GM12892 (cell line): ENCODE data around the gene ANO9.
A peak's percentile ranks its signal among the peaks of the same experiment; 100 is the strongest.

ENCODE experiments used
- DNase-seq: peaks from one replicate; pipeline ENCODE4 v3.0.0; 2011; ENCODE audit not compliant: insufficient read length
- FAIRE-seq: peaks from 2 replicates; lab custom pipeline; 2011; peaks lifted over from hg19 to GRCh38; lab: Jason Lieb, UNC
- POLR2A ChIP-seq: IDR thresholded peaks from 2 replicates; pipeline ENCODE4 v1.6.1; 2011; ENCODE audit warnings: low read depth, low read length, control low read depth
- POLR2AphosphoS5 ChIP-seq: IDR thresholded peaks from 2 replicates; pipeline ENCODE4 v1.6.1; 2011; ENCODE audit warnings: low read depth, low read length, control low read depth
- TAF1 ChIP-seq: IDR thresholded peaks from 2 replicates; pipeline ENCODE4 v1.6.1; 2011; ENCODE audit warnings: low read depth, mild to moderate bottlenecking, control low read depth, low read length, borderline replicate concordance

ANO9 gene

DNA sequence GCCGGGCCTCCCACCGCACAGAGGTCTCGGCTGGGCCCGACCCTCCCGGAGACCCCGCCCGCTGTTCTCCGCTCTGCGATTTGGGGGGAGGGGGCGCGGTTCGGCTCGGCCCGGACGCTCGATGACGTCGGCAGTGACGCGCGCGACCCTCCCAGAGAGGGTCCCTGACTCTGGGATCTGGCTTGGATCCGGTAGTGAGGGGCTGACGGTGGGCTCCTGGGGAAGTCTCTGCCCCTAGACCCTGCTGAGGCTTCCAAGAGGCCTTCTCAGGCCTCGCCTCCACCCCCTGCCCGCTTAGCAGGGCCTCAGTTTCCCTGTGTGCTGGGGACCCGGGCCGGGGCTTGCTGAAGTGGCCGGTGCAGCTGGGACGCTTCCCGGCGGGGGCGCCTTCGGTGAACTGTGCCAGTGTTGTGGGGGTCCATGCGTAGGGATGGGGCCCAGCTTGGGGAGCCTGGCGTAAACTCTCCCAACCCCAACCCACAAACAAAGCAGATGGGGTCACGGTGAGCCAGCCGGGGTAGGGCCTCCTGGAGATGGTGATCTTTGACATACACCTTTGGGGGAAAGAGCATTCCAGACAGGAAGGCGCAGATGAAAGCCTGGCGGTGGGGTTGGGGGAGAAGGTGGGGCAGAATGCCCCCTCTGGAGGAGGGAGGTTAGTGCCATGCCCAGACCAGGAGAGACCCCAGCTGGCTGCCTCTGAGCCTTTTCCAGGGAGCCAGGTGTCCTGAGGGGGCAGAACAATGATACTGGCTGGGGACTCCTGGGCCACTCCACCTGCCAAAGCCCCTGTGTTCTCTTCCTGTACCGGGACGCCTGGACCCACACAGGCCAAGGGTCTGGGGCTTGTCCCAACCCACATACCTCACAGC lies 71.5 kb downstream of the ANO9 start:
- no peak for FAIRE-seq
- TF ChIP-seq POLR2AphosphoS5 (no peak), POLR2A (no peak), TAF1 (no peak)
- DNase-seq, result peak; percentile 37

DNA sequence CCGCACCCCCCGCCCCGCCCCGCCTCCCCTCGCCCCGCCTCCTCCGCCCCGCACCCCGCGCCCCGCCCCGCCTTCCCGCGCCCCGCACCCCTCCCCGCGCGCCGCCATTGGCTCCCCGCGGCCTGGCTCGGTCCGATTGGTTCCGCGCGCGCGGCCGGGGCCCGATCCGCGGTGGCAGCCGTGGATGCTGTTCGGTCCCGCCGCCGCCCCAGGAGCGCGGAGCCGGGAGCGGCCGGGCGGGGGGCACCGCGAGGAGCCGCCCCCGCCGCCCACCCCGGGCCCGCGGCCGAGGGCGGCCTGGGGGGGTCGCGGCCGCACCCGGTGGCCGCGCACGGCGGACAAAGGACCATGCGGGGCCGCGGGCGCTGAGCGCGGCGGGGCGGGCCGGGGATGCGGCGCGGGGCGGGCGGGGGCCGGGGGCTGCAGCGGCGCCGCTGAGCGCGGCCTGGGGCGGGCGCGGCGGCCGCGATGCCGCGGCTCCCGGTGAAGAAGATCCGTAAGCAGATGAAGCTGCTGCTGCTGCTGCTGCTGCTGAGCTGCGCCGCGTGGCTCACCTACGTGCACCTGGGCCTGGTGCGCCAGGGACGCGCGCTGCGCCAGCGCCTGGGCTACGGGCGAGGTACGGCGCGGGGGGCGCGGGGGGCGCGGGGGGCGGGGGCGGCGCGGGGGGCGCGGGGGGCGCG lies 72.3 kb downstream of the ANO9 start, which contains the start of gene B4GALNT4:
Gene B4GALNT4, plus strand, starts transcription at position 164 of the 683 bp plus-strand sequence. Its CDS starts 305 bp downstream, at position 469.
- no peak for FAIRE-seq
- DNase-seq, result no peak
- TF ChIP-seq POLR2AphosphoS5 (no peak), POLR2A (no peak), TAF1 (no peak)

GRCh38 chr11:368414-369335 lies 73.1 kb downstream of the ANO9 start:
- no peak for DNase-seq
- TF ChIP-seq TAF1, result no peak
- no peak for TF ChIP-seq POLR2A
- TF ChIP-seq POLR2AphosphoS5, result no peak
- no peak for FAIRE-seq

DNA sequence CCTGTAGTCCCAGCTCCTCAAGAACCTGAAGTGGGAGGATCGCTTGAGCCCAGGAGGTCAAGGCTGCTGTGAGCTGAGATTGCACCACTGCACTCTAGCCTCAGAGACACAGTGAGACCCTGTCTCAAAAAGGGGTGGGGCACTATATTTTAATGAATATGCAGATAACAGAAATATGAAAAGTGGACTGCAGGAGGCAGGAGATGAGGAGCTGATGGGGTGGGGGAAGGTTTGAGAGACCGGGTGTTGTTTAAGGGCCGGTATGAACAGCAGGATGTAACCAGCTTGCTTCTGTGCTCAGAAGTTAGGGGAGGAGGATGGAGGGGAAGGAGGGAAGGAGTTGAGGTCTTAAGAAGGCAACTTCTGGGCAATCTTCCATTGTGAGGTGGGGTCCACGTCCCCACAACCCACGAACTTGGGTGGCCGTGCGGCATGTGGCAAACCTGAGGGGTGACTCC lies 73.8 kb downstream of the ANO9 start:
- FAIRE-seq (no peak), DNase-seq (no peak)
- TF ChIP-seq TAF1 (no peak), POLR2AphosphoS5 (no peak), POLR2A (no peak)
